Ovary (tissue), 9 donors: ENCODE measurements around the gene SPEF2. TPM values are rescaled to one million over a fixed set of nuclear protein-coding genes. Genes with fewer than 3 reads are reported as not detected.

Source experiments
- DNase-seq, 5 donors: peaks; one replicate each; pipeline ENCODE4 v3.0.0-alpha.2; 2019 to 2020
- H3K27ac ChIP-seq, 2 donors: fragments of 200-600 bp; one replicate each; pipeline versions ENCODE4 v1.5.1 to v1.8.0; 2019 to 2022
- H3K27me3 ChIP-seq: fragments of 200-600 bp; one replicate; pipeline ENCODE4 v1.8.0; 2022
- H3K36me3 ChIP-seq: fragments of 200-600 bp; sonication (generic); one replicate; pipeline ENCODE4 v1.5.1; 2019
- H3K4me1 ChIP-seq: one replicate; pipeline ENCODE4 v1.8.1; 2013; ENCODE audit warnings: mild to moderate bottlenecking, moderate library complexity; ENCODE audit not compliant: insufficient read depth
- H3K4me3 ChIP-seq: fragments of 200-600 bp; sonication (generic); one replicate; pipeline ENCODE4 v1.5.1; 2017
- H3K9me3 ChIP-seq, 2 donors: fragments of 200-600 bp in 1 of 2; sonication (generic) in 1 of 2; one replicate each; pipeline versions ENCODE4 v1.5.1 to v1.8.1; 2013 to 2019; ENCODE audit warnings: mild to moderate bottlenecking in 1 of 2, moderate library complexity in 1 of 2
- EP300 ChIP-seq: sonication (generic); formaldehyde crosslinking; IDR thresholded peaks from one replicate; pipeline ENCODE4 v1.6.1; 2017; ENCODE audit warnings: antibody characterized with exemption
- POLR2A ChIP-seq: fragments of 450-650 bp; IDR thresholded peaks from one replicate; pipeline ENCODE4 v1.6.1; 2017; ENCODE audit warnings: antibody characterized with exemption, mild to moderate bottlenecking, moderate library complexity
- WGBS, 3 donors: extraction: QIAGEN DNeasy Blood & Tissue Kit in 1 of 3; methylation state at CpG; one replicate each; pipeline versions ENCODE4 v1.1.5 to v1.1.7; 2013 to 2017; 5-methylcytosine and 5-hydroxymethylcytosine counted together
- intact Hi-C, 4 donors: fragments of 100-400 bp; cut with DNase I; formaldehyde crosslinking; loops; one replicate each; pipeline versions ENCODE4 v1.11.0 to v1.15.1; 2022 to 2023
- polyA plus RNA-seq, 2 donors: library from polyadenylated mRNA; stranded (reverse); fragments of 200-250 nt in 1 of 2; fragments of 350-450 nt in 1 of 2; fragmentation: Illumina TruSeq in 1 of 2; extraction: RNeasy Lipid Tissue Mini Kit (QIAGEN cat#74804) in 1 of 2; gene quantifications; one replicate each; pipeline ENCODE4 v1.2.3, GENCODE V29; 2013 to 2014
- total RNA-seq, 7 donors: library from RNA; depleted of rRNA in 2 of 7; stranded (reverse); fragments of >200 nt in 2 of 7; fragmentation: NEBNext Ultra II Directional in 3 of 7; extraction: Animal tissue kit (Norgen Biotek cat#: 25700) in 3 of 7; gene quantifications; one replicate each; pipeline versions ENCODE4 v1.1.0 to v1.2.4, GENCODE V29; 2016 to 2023
- TF ChIP-seq, protein P1 (sequence below), 3 donors: fragments of 450-650 bp in 2 of 3; fragments of 200-600 bp in 1 of 3; IDR thresholded peaks; one replicate each; pipeline versions ENCODE4 v1.5.1 to v1.8.0; 2016 to 2022; ENCODE audit warnings: antibody characterized with exemption in 3 of 3, mild to moderate bottlenecking in 1 of 3
- donor health status: DM: no; HTN: no; CAD: no; lungs with moderate emphysema.
- donor health status: DM: no; HTN: no; CAD: no.
- donor health status: Bipolar disorder and iron deficiency.
- donor health status: DM: yes; HTN: yes; CAD: no.
- donor health status: DM: no; HTN: no; CAD: no.
- donor health status: DM: yes; HTN: yes; CAD: no.

Gene SPEF2
- total and polyA plus RNA-seq, 9 donors = 4.2 to 31.8 (median 9.0) TPM

GRCh38 chr5:35849860-35850259, 232.2 kb downstream of the SPEF2 start:
- Histone ChIP-seq H3K4me3 (no peak overlapping the region), H3K27me3 (no peaks in the 10 kb centered on the region), H3K4me1 (peaks cover 16% of the 10 kb centered on the region), H3K27ac (no peak overlapping the region), H3K9me3 (no peaks in the 10 kb centered on the region), H3K36me3 (no peaks in the 10 kb centered on the region)
- TF ChIP-seq, protein P1, sequence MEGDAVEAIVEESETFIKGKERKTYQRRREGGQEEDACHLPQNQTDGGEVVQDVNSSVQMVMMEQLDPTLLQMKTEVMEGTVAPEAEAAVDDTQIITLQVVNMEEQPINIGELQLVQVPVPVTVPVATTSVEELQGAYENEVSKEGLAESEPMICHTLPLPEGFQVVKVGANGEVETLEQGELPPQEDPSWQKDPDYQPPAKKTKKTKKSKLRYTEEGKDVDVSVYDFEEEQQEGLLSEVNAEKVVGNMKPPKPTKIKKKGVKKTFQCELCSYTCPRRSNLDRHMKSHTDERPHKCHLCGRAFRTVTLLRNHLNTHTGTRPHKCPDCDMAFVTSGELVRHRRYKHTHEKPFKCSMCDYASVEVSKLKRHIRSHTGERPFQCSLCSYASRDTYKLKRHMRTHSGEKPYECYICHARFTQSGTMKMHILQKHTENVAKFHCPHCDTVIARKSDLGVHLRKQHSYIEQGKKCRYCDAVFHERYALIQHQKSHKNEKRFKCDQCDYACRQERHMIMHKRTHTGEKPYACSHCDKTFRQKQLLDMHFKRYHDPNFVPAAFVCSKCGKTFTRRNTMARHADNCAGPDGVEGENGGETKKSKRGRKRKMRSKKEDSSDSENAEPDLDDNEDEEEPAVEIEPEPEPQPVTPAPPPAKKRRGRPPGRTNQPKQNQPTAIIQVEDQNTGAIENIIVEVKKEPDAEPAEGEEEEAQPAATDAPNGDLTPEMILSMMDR (IDR thresholded peaks at IDR 0.05) = no peak
- no peak for TF ChIP-seq EP300
- TF ChIP-seq POLR2A = no peak
- 75 to 82% (median 76%) methylated on average over 6 of the region's 6 CpGs for WGBS, 3 donors
- intact Hi-C loops = no loop called here
- no peak for DNase-seq

- DNase-seq = no peak
- Histone ChIP-seq H3K36me3 (no peaks in the 10 kb centered on the region), H3K4me3 (peak overlapping the region; percentile 25), H3K4me1 (peaks cover 16% of the 10 kb centered on the region), H3K9me3 (no peaks in the 10 kb centered on the region), H3K27me3 (no peaks in the 10 kb centered on the region), H3K27ac (no peak overlapping the region)
- TF ChIP-seq POLR2A (no peak), EP300 (no peak)
- TF ChIP-seq, protein P1 (IDR thresholded peaks at IDR 0.05) = no peak
- WGBS, 3 donors = 32 to 36% (median 34%) methylated on average over 8 of the region's 8 CpGs
- intact Hi-C loops = no loop called here
Measured at GRCh38 chr5:35850967-35851680, 233.5 kb downstream of the SPEF2 start.

- Histone ChIP-seq H3K27me3 (no peaks in the 10 kb centered on the region), H3K4me3 (no peak overlapping the region), H3K4me1 (peaks cover 16% of the 10 kb centered on the region), H3K36me3 (no peaks in the 10 kb centered on the region), H3K9me3 (no peaks in the 10 kb centered on the region), H3K27ac (no peak overlapping the region)
- TF ChIP-seq, protein P1 (IDR thresholded peaks at IDR 0.05) = no peak
- TF ChIP-seq EP300 (no peak), POLR2A (no peak)
- peak in 1 of 5 donors; percentile 17 for DNase-seq
- WGBS, 3 donors = 69% methylated on average over 8 of the region's 8 CpGs
- intact Hi-C loops = no loop called here
Measured at GRCh38 chr5:35852084-35852734, 234.5 kb downstream of the SPEF2 start.

DNA sequence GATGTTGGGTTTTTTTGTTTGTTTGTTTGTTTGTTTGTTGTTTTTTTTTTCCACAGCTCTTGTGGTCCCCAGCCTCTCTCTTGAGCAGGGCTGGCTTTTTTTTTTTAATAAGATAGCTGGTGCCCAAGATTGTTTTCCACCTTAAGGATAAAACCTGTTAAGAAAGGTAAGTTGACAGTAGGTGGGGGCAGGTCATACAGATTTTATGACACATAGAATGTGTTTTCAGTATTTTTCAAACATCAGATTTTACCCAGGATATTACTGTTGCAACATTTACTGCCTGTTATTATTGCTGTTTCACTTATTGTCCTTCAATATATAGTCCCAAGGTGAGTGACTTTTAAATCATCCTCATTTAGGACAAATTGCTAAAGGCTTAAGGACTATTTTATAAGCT, 235.1 kb downstream of the SPEF2 start:
- H3K4me1 ChIP-seq = peaks cover 16% of the 10 kb centered on the region
- H3K27ac ChIP-seq = no peak overlapping the region
- intact Hi-C loops = no loop called here
- no peaks in the 10 kb centered on the region for H3K9me3 ChIP-seq
- H3K27me3 ChIP-seq = no peaks in the 10 kb centered on the region
- H3K36me3 ChIP-seq = no peaks in the 10 kb centered on the region
- TF ChIP-seq EP300 (no peak), POLR2A (no peak)
- TF ChIP-seq, protein P1 (IDR thresholded peaks at IDR 0.05) = no peak
- no peak overlapping the region for H3K4me3 ChIP-seq
- no peak for DNase-seq
